ENCODE measurements around the gene ANKRD11.
"Not testable (repeated sequence)": the region's sequence is repeated elsewhere in the genome, so short reads cannot be mapped to it uniquely, and the experiment has no call there.

ANKRD11 gene

DNA sequence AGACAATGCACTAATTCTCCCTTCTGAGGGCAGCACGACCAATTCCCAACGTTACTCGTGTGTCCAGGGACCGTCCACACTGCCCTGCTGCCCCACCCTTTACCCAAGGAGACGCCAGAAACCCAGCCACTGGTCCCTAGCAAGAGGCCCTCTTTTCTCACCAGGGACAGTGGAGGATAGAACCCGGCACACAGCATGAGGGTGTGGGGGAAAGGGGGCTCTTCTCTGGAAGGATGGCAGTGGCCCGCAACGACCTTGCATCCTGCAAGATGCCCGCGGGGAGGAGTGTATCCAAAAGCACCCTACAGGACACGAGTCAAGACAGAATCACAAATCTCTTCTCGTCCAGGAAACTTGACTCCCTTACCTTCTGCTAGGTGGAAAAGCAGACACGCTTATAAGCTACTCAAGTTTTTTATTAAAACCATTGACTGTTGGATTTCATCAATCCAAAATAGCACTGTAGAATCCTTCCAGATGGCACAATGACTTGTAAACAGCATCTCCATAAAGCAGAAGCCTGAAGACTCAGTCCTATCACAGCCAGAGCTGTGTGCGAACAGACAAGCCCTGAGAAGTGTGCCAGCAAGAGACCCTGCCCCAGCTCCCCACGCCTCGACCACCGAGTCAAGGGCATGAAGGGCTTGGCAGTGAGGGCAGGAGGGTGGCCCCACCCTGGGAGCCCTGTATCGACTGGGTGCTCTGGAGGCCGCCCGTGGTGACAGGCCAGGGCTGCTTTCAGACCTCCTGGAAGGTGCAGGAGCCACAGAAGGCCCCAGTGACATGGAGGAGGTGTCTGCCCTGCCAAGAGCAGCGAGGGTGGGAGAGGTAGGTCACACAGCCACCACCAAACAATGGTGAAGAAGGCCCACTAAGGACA lies 103.8 kb downstream of the ANKRD11 start:
- TF ChIP-seq SUZ12 (IDR thresholded peaks at IDR 0.05; ENCODE audit: extremely low read depth, insufficient read depth, insufficient read length) (no peak), ZNF274 (IDR thresholded peaks at IDR 0.05; ENCODE audit: low read depth, low read length) (no peak), YY1 (IDR thresholded peaks at IDR 0.05; ENCODE audit: insufficient read depth, insufficient read length) (no peak)
- H3K4me1 ChIP-seq (ENCODE audit: insufficient read depth, insufficient read length): peaks cover 34% of the 10 kb centered on the region
- H3K9ac ChIP-seq (ENCODE audit: insufficient read length, low read depth): no peak overlapping the region
- peaks cover 19% of the 10 kb centered on the region for H3K36me3 ChIP-seq (ENCODE audit: insufficient read depth, insufficient read length, low read length)
- no peak overlapping the region for H3K4me3 ChIP-seq (ENCODE audit: insufficient read length, low read depth)
- no peaks in the 10 kb centered on the region for H3K27me3 ChIP-seq (ENCODE audit: insufficient read depth, insufficient read length)
- DNase-seq (ENCODE audit: low read depth, low spot score): no peak
- H3K9me3 ChIP-seq (ENCODE audit: insufficient read depth, low read length): no peaks in the 10 kb centered on the region

DNA sequence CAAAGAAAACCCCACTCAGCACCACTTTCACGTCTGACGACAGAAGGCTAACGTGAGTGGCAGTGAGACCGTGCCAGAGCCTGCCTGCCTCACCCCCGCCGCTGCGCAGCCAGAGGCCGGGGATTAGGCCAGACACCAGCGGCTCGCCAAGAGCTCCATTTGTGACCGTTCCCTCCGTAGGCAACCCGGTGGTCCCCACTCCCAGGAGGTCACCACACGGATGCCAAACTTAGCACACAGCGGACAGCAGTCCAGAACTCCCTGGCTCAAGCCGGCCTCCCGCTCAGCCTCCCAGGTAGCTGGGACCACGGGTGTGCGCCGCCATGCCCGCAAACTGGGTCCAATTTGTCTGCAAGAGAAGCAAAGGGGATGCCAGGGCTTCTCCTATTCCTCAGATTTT lies 104.6 kb downstream of the ANKRD11 start:
- H3K9ac ChIP-seq (ENCODE audit: insufficient read length, low read depth): no peak overlapping the region
- peaks cover 34% of the 10 kb centered on the region for H3K4me1 ChIP-seq (ENCODE audit: insufficient read depth, insufficient read length)

DNA sequence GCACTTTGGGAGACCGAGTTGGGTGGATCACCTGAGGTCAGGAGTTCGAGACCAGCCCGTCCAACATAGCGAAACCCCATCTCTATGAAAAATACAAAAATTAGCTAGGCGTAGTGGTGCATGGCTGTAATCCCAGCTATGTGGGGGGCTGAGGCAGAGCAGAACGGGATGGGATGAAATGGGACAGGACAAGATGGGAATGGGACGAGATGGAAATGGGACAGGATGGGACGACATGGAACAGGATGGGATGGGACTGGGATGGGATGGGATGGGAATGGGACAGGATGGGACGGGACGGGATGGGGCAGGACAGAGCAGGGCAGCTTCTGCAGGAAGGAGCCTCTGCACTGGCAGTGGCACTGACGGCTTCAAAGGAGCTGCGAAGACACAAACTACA lies 106.1 kb downstream of the ANKRD11 start:
- Histone ChIP-seq H3K36me3 (ENCODE audit: insufficient read depth, insufficient read length, low read length) (peaks cover 11% of the 10 kb centered on the region), H3K9ac (ENCODE audit: insufficient read length, low read depth) (no peak overlapping the region), H3K9me3 (ENCODE audit: insufficient read depth, low read length) (no peaks in the 10 kb centered on the region), H3K4me1 (ENCODE audit: insufficient read depth, insufficient read length) (peaks cover 36% of the 10 kb centered on the region), H3K27me3 (ENCODE audit: insufficient read depth, insufficient read length) (no peaks in the 10 kb centered on the region), H3K4me3 (ENCODE audit: insufficient read length, low read depth) (no peak overlapping the region)
- TF ChIP-seq YY1 (IDR thresholded peaks at IDR 0.05; ENCODE audit: insufficient read depth, insufficient read length): no peak
- no peak for TF ChIP-seq SUZ12 (IDR thresholded peaks at IDR 0.05; ENCODE audit: extremely low read depth, insufficient read depth, insufficient read length)
- TF ChIP-seq ZNF274 (IDR thresholded peaks at IDR 0.05; ENCODE audit: low read depth, low read length): no peak
- no peak for DNase-seq (ENCODE audit: low read depth, low spot score)

More for the DNA sequence above, 104.6 kb downstream of the ANKRD11 start:
- Histone ChIP-seq H3K27me3 (ENCODE audit: insufficient read depth, insufficient read length) (no peaks in the 10 kb centered on the region), H3K36me3 (ENCODE audit: insufficient read depth, insufficient read length, low read length) (peaks cover 15% of the 10 kb centered on the region), H3K4me3 (ENCODE audit: insufficient read length, low read depth) (no peak overlapping the region), H3K9me3 (ENCODE audit: insufficient read depth, low read length) (no peaks in the 10 kb centered on the region)
- no peak for DNase-seq (ENCODE audit: low read depth, low spot score)
- no peak for TF ChIP-seq YY1 (IDR thresholded peaks at IDR 0.05; ENCODE audit: insufficient read depth, insufficient read length)
- TF ChIP-seq SUZ12 (IDR thresholded peaks at IDR 0.05; ENCODE audit: extremely low read depth, insufficient read depth, insufficient read length): no peak
- no peak for TF ChIP-seq ZNF274 (IDR thresholded peaks at IDR 0.05; ENCODE audit: low read depth, low read length)

DNA sequence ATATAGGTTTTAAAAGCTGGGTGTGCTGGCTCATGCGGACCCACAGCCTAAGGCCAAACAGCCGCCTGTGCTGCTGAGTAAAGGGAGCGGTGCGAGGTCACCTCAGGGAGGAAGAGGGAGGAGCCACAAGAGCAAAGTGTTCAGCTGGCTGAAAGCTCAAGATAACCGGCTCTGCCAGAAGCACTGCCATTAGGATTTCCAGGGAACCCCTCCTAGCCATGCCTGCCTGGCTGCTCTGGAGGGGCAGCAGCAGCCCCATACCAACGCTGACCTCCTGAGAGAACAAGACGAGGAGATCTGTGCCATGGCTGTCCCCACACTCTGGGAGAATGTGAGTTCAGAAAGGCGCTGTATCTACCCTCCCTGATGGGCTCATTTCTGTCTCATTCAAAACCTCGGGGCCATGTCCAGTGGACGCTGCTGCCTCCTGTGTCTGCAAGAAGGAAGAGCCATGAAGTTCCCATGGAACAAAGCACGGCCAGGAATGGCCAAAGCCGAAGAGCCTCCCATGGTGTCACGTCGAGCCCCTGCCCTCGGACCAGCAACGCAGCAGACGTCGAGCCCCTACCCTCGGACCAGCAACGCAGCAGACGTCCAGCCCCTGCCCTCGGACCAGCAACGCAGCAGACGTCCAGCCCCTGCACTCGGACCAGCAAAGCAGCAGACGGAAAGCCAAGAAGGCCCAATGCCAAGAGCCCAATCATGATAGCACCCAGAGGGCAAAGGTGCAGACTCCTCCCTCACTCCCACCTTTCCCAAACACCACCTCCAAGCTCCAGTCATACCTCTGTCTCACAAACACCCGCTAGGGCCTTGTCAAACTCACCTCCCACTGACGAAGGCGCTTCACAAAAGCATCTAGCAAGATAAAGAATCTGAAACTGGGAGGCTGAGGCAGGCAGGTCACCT lies 107.0 kb downstream of the ANKRD11 start:
- Histone ChIP-seq H3K36me3 (ENCODE audit: insufficient read depth, insufficient read length, low read length) (peaks cover 8% of the 10 kb centered on the region), H3K9me3 (ENCODE audit: insufficient read depth, low read length) (no peaks in the 10 kb centered on the region), H3K27me3 (ENCODE audit: insufficient read depth, insufficient read length) (no peaks in the 10 kb centered on the region), H3K9ac (ENCODE audit: insufficient read length, low read depth) (no peak overlapping the region), H3K4me1 (ENCODE audit: insufficient read depth, insufficient read length) (peaks cover 39% of the 10 kb centered on the region), H3K4me3 (ENCODE audit: insufficient read length, low read depth) (no peak overlapping the region)
- TF ChIP-seq SUZ12 (IDR thresholded peaks at IDR 0.05; ENCODE audit: extremely low read depth, insufficient read depth, insufficient read length) (no peak), YY1 (IDR thresholded peaks at IDR 0.05; ENCODE audit: insufficient read depth, insufficient read length) (no peak), ZNF274 (IDR thresholded peaks at IDR 0.05; ENCODE audit: low read depth, low read length) (no peak)
- DNase-seq (ENCODE audit: low read depth, low spot score): no peak

DNA sequence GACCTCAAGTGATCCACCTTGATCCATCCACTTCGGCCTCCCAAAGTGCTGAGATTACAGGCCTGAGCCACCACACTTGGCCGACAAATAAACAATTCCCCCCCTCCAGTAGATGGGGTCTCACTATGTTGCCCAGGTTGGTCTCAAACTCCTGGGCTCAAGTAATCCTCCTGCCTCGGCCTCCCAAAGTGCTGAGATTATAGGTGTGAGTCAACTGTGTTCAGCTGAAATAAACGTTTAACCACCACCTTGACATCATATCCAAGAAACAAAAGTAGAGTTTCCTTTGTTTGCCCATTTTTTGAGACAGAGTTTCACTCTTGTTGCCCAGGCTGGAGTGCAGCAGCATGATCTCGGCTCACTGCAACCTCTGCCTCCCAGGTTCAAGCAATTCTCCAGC lies 107.8 kb downstream of the ANKRD11 start:
- H3K4me3 ChIP-seq (ENCODE audit: insufficient read length, low read depth); H3K9me3 ChIP-seq (ENCODE audit: insufficient read depth, low read length); H3K9ac ChIP-seq (ENCODE audit: insufficient read length, low read depth); H3K36me3 ChIP-seq (ENCODE audit: insufficient read depth, insufficient read length, low read length); DNase-seq (ENCODE audit: low read depth, low spot score); H3K27me3 ChIP-seq (ENCODE audit: insufficient read depth, insufficient read length): not testable (repeated sequence)
- H3K4me1 ChIP-seq (ENCODE audit: insufficient read depth, insufficient read length): peaks cover 41% of the 10 kb centered on the region

DNA sequence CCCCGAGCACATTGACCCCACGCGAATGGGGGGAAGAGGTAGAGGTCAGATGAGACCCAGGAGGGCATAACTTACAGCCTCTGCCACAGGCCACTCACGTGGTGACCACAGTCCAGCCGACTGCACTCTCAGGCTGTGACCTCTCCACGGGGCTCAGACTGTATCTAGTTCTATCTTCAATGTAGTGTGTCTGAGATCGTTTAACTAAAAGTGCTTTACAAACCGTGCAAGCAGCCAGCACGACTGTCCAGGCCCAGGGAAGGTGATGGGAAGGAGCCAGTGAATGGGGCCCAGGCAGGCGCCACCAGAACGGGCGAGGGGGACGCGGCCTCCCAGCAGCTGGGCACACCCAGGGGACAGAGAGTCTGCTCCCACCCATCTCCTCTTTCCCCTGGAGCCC lies 108.6 kb downstream of the ANKRD11 start:
- peaks cover 8% of the 10 kb centered on the region for H3K36me3 ChIP-seq (ENCODE audit: insufficient read depth, insufficient read length, low read length)
- no peak overlapping the region for H3K4me3 ChIP-seq (ENCODE audit: insufficient read length, low read depth)
- TF ChIP-seq SUZ12 (IDR thresholded peaks at IDR 0.05; ENCODE audit: extremely low read depth, insufficient read depth, insufficient read length) (no peak), ZNF274 (IDR thresholded peaks at IDR 0.05; ENCODE audit: low read depth, low read length) (no peak), YY1 (IDR thresholded peaks at IDR 0.05; ENCODE audit: insufficient read depth, insufficient read length) (no peak)
- peak overlapping the region; percentile 53 for H3K9ac ChIP-seq (ENCODE audit: insufficient read length, low read depth)
- H3K27me3 ChIP-seq (ENCODE audit: insufficient read depth, insufficient read length): no peaks in the 10 kb centered on the region
- H3K4me1 ChIP-seq (ENCODE audit: insufficient read depth, insufficient read length): peaks cover 39% of the 10 kb centered on the region
- no peak for DNase-seq (ENCODE audit: low read depth, low spot score)
- H3K9me3 ChIP-seq (ENCODE audit: insufficient read depth, low read length): no peaks in the 10 kb centered on the region

DNA sequence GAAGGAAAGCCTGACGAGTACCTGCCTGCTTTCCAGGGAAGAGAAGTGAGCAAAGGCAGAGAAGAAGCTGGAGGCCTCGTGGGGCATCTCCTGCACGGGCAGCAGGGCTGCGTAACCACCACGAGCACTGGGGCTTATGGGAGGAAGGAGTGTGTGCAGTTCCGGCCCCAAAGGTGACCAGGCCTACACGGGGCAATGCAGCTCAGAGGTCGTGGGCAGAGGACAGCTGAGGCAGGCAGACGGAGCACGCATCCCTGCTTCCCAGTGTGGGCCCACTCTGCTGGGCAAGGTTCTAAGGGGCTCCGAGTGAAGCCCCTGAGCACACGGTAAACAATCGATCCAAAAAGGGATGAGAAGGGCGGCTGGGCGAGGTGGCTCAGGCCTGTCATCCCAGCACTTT lies 109.7 kb downstream of the ANKRD11 start:
- peak overlapping the region; percentile 3 for H3K9ac ChIP-seq (ENCODE audit: insufficient read length, low read depth)
- H3K27me3 ChIP-seq (ENCODE audit: insufficient read depth, insufficient read length): no peaks in the 10 kb centered on the region
- no peak overlapping the region for H3K4me3 ChIP-seq (ENCODE audit: insufficient read length, low read depth)
- no peak for DNase-seq (ENCODE audit: low read depth, low spot score)
- H3K36me3 ChIP-seq (ENCODE audit: insufficient read depth, insufficient read length, low read length): peaks cover 2% of the 10 kb centered on the region
- no peaks in the 10 kb centered on the region for H3K9me3 ChIP-seq (ENCODE audit: insufficient read depth, low read length)
- H3K4me1 ChIP-seq (ENCODE audit: insufficient read depth, insufficient read length): peaks cover 33% of the 10 kb centered on the region
- TF ChIP-seq ZNF274 (IDR thresholded peaks at IDR 0.05; ENCODE audit: low read depth, low read length) (no peak), SUZ12 (IDR thresholded peaks at IDR 0.05; ENCODE audit: extremely low read depth, insufficient read depth, insufficient read length) (no peak), YY1 (IDR thresholded peaks at IDR 0.05; ENCODE audit: insufficient read depth, insufficient read length) (no peak)
